GM19328 (cell line): ENCODE results near the gene RASAL2.
A peak's percentile ranks its signal among the peaks of the same experiment; 100 is the strongest.
"Not testable (repeated sequence)": the region's sequence is repeated elsewhere in the genome, so short reads cannot be mapped to it uniquely, and the experiment has no call there.

ENCODE experiments used
- ATAC-seq: cut with Tn5 transposase; IDR thresholded peaks from one replicate; pipeline ENCODE4 v1.9.1; 2021; ENCODE audit warnings: mild to moderate bottlenecking, moderate library complexity; ENCODE audit not compliant: unreplicated experiment

The RASAL2 gene

DNA sequence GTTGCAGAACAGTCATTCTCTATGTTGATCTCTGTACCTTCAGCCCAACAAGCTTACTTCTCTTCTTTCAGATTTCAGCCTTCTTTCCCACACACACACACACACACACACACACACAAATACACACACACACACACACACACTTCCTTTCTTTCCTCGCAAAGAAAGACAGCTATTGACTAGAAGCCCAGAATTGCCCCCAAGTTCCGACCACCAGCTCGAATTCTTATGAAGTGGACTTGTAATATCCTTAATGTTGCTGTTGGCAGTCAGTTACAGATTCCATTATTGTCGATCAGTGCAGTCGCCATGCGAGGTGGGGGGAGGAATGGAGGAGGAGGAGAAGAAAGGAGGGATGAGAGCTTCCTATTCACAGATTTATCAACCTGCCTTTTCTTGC, 277.3 kb downstream of the RASAL2 start:
- ATAC-seq: no peak

DNA sequence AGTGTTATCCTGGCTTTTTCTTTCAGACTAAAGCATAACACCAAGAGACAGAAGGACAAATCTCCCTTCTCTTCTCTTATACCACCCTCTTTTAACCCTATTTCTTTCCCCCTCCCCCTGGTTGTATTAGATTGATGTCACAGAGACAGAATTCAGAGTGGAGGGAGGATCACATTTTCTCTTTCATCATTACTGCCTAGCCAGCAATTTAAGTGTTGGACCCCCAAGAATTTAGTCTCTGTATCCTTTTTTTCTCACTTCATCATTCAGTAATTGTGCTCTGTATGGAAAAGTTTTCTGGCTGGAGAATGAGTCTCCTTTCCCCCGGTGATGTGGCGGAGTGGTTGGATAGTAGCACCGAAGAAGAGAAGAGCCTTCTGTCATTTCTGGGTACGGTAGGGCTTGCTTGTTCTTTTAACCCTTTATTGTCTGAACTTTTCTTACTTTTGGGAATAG, 278.1 kb downstream of the RASAL2 start:
- no peak for ATAC-seq

DNA sequence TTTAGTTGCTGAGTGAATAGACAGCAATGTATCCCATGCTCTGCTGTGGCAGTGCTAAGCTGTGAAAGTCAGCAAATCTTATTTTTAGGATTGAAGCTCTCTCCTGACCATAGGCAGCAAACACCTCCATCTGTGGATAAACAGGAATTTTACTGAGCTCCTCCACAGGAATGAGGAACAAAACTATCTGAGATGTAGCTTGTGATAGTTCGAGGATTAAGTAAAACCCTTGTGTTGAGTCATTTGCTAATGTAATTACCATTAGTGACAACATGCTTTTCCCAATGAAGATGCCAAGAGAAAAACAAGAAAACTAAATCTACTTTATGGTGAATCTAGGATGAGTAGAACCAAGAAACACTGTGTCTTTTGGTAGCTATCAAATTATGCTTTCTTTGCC, 280.1 kb downstream of the RASAL2 start:
- ATAC-seq: no peak

DNA sequence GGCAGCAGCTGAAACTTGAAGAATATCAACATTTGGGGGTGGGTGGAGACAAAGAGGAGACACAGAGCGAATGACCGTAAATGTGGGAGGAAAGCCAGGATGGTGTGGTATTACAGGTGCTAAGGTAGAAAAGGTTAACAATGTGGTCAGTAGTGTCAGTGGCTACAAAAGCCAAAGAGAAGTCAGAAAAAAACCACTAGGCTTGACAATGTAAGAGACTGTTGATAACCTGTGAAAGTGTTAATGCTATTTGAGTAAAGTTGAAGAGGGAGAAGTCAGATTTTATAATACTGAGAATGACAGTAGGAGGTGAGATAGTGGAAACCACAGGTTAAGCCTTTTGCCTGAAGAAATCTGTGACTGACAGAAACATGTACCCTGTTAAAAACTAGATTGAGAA, 282.1 kb downstream of the RASAL2 start:
- ATAC-seq: no peak

DNA sequence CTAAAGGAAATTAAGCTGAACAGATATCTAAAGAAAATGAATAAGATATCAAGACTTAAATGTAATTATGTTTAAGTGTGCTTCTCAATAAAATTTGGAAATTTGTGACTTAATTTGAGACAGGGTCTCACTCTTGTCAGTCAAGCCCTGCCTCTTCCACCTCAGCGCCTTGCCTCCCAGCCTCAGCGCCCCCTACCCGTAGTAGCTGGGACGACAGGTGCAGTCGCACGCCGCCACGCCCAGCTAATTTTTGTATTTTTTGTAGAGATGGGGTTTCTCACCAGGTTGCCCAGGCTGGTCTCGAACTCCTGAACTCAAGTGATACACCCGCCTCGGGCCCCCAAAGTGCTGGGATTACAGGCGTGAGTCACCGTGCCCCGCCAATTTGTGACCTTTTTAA, 285.9 kb downstream of the RASAL2 start:
- ATAC-seq: no peak

DNA sequence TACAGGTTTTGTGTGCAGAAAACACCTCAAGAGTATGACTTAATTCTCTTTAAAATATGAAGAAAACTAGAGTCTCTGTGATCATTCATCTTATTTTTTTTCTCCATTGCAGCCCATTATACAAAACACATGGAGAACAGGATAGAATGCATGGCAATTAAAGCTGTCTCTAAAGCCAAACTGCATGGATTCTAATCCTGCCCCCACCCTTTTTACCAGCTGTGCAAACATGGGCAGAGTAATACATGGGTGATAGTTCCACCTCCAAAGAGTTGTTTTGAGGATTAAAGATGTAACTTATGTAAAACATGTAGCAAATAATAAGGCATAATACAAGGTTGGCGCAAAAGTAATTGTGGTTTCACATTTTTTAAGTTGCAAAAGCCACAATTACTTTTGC, 288.5 kb downstream of the RASAL2 start:
- no peak for ATAC-seq

DNA sequence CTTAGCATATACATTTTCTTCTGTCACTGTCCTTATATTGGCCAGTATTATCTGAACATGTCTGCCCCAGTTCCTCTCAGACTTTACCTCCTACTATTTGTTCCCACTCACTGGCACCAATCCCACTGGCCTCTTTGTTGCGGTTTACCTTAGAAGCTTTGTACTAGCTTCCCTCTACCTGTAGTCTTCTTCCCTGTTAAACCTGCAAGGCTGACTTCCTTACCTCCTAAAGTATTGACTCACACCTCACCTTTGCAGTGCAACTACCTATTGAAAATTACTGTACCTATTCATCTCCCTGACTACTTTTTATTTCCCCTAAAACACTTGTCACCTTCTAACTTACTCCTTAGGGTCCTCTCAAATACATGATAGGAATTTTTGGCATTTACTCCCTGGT, 291.8 kb downstream of the RASAL2 start:
- no peak for ATAC-seq

DNA sequence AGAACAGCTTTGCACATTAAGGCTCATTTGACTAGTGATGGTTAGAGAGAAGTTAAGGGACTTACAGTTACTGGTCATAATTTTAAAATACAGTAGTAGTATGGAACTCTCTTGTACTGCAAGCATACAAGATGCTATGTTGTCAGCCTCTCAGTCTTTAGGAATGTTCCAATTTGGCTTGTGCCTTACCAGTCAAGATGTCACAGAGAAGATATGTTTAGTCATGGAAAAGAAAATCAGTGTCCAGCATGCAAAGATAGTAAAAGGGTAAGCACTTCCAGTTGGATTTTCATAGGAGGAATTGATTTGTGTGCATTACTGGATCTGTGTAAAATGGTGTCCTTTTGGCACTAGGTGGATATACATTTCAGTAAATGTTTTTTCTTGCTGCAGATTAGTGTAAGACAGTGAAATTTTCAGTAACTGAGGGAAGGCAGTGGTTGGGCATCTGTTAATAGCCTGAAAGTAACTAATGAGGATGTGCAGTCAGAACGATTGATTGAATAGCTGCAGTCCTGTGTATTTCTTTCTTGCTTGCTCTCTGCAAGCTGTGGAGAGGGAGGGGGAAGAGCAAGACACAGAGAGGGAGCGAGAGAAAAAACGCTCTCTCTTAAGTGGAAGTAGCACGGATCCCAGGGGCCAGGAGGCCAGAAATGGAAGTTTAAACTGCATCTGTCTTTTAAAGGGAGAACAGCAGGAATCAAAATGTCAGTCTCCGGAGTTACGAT, 294.7 kb downstream of the RASAL2 start:
- ATAC-seq: no peak

DNA sequence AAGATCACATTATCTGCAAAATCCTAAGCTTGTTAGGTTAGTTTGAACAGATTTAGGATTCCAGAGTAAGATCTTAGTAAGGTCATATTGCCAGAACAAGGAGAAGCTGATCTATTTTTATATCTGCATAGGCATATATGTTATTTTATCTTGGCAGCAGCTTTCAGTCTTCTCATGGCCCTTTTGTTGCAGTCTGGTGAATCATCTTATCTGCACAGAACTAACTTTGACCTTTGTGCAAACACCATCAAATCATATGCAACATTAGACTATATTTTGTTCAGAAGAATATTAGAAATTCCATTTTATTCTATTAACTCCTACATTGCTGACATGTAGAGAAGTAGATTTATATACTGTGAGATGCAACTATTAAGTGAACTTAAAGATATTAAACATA, 295.5 kb downstream of the RASAL2 start:
- ATAC-seq: no peak

DNA sequence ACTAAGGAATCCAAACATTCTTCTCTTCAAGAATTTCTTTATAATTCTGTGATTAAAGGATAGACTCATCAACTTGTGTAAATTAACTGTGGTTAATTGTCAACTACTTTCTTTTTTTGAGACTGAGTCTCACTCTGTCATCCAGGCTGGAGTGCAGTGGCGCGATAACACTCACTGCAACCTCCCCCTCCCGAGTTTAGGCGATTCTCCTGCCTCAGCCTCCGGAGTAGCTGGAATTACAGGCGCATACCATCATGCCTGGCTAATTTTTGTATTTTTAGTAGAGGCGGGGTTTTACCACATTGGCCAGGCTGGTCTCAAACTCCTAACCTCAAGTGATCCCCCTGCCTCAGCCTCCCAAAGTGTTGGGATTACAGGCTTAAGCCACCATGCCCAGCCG, 296.4 kb downstream of the RASAL2 start:
- not testable (repeated sequence) for ATAC-seq

DNA sequence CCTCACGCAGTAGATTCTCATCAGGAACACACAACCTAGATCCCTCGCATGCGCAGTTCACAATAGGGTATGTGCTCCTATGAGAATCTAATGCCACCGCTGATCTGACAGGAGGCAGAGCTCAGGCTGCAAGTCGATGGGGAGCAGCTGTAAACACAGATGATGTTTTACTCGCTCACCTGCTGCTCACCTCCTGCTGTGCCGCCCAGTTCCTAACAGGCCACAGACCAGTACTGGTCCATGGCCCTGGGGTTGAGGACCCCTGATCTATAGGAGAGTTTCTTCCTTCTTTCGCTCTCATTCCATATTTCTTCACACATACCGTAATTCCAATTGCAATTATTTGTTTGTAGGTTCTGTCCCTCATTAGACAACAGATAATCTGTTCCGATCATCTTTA, 299.5 kb downstream of the RASAL2 start:
- ATAC-seq: no peak

DNA sequence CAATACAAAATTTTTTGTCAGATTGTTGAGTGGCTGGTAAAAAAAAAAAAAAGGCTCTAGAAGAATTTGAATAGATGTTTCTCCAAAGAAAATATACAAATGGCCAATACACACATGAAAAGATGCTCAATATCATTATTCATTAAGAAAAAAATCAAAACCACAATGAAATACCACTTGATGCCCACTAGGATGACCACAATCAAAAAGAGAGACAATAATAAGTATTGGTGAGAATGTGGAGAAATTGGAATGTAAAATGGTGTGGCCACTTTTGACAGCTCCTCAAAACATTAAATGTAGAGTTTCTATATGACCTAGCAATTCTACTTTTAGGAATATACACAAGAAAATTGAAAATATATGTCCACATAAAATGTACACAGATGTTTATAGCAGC, 302.9 kb downstream of the RASAL2 start:
- ATAC-seq: no peak

DNA sequence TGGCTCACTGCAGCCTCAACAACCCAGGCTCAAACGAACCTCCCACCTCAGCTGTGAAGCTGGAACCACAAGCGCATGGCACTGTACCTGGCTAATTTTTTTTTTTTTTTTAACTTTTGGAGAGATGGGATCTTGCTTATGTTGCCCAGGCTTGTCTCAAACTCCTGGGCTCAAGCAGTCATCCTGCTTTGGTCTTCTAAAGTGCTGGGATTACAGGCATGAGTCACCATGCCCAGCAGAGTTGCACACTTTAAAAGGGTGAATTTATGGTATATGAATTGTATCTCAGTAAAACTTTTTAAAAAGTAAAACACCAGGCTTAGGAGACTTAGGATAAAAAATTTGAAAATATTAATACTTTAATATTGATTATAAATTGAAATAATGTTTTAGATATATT, 303.8 kb downstream of the RASAL2 start:
- ATAC-seq: no peak

DNA sequence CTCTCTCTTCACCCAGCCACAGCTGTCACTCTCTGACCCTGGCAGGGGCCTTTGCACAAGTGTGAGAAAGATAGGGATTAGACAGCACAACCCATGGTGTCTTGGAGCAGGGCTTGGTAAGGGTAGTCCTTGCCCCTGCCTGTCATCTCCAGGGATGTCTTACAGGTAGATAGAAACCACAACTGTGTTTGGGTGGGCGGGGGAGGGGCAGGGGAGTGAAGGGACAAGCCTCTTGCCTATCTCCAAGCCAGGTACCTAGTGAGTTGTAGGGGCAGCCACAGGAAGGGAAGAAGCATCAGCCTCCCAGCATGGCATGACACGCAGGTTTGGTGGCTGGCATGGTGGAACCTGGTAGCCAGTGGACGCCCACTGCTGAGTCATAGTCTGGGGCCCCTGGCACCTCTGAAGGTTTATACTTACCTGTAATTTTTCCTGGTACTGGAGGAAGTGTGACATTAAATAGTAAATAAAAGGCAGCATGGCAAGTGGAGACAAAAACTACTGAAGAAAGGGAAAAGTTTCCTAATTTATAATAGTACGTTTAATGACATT, 305.3 kb downstream of the RASAL2 start:
- no peak for ATAC-seq

DNA sequence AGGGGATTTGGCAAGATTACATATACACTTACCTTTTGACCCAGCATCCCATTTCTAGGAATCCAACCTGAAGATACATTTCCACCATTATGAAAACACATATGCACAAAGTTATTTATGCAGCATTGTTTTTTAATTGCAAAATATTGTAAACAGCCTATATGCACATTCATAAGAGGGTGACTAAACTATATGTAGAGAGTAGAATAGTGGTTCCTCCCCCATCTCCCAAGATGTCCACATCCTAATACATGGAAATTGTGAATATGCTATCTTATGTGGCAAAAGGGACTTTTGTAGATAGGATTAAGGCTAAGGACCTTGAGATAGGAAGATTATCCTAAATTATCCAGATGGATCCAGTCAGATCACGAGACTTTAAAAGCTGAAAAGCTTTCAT, 311.2 kb downstream of the RASAL2 start:
- no peak for ATAC-seq

DNA sequence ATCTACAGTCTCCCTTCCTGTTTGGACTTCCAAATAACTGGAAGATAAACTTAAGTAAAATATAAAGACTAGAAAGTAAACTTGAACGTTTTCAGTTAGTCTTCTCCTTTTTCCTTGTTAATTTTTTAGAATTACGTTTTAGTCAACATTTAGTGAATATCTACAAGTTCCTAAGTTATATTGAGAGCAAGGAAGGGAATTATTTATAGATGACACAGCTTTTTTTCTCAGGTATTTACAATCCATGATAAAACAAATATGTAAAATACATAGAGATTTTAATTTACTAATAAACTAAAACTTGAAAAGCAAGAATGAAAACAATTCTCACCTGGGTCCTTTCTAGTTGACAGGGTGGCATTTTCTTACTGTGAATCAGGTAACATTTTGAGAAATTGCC, 313.3 kb downstream of the RASAL2 start:
- no peak for ATAC-seq

DNA sequence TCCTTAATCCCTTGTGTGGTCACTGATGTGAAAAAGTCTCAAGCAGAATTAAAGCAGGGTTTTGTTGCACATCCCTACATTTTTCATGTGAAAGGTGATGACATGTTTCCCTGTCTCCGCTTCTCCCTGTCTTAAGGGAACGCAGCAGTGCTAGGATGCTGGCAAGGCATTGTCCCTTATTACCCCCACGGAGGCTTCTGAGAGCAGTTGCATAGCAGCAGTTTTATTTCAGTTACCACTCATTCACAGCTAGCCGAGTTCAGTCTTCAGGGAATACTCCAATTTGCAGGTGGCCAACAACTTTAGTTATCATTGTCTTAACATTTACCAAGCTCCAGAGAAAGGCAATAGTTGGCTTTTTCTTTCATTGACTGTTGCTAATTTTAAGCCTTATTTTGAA, 313.8 kb downstream of the RASAL2 start:
- no peak for ATAC-seq

DNA sequence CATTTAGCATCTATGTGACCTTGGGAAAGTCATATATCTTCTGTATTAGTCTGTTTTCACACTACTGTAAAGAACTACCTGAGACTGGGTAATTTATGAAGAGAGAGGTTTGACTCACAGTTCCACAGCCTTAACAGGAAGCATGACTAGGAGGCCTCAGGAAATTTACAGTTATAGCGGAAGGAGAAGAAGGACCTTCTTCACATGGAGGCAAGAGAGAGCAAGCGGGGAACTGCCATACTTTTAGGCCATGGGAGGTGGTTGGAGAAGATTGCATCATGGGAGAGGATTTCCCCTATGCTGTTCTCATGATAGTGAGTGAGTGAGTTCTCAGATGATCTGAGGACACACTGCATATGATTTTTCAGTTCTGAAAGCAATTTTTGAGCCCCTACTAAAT, 315.0 kb downstream of the RASAL2 start:
- ATAC-seq: no peak

DNA sequence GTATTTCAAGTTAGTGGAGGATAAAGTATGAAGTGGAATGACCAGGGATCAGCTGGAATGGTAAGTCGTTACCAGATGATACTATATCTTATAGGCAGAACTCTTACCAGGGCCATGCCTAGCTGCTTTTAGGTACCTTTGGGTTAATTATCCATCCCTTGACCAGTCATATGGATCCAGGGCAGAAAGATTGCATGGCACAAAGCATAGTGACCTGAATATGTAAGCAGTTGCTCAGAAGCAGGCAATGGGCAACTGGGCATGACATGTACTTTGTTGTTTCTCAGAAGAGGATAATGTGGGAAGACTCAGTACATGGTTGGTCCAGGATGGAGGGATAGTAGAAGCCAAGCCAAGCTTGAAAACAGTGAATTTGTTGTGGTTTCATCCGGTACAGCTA, 315.6 kb downstream of the RASAL2 start:
- ATAC-seq: no peak

DNA sequence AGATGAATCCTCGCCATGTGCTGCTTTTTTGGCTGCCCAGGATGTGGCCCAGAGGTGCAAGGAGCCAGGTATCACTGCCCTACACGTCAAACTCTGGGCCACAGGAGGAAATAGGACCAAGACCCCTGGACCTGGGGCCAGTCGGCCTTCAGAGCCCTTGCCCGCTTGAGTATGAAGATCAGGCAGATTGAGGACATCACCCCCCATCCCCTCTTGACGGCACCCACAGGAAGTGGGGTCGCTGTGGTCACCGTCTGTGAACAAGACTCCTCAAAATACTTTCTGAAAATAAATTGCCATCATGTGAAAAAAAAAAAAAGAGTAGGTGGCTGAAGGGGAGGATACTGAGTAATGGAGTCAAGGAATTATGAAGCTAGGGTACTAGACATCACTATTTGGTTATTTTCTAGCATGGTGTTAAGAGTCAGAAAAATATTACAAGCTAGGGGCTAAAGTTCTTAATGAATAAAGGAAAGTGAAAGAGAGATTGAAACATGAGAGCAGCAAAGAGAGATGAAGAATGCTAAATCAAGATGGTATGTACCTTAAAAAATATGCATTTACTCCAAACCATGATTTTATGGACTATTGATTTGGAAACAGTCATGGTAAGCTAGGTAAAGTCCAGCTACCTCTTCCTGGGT, 318.0 kb downstream of the RASAL2 start:
- ATAC-seq: peak; percentile 59

DNA sequence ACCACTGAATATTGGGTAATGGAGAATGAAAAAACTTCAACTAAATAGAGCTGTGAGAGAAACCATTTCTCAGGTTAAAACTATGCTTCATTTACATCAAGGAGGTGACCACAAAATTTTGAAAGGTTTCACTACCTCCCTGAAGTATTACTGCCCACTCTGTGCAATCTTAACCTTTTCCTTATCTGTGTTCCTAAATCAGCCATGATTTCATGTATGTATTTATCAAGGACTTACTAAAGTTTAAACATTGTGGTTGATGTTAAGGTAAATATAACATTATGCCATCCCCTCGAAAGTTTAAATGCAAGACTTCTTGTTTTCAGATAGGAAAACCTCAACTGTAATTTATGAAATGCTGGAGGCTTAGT, 318.5 kb downstream of the RASAL2 start:
- ATAC-seq: peak; percentile 86

DNA sequence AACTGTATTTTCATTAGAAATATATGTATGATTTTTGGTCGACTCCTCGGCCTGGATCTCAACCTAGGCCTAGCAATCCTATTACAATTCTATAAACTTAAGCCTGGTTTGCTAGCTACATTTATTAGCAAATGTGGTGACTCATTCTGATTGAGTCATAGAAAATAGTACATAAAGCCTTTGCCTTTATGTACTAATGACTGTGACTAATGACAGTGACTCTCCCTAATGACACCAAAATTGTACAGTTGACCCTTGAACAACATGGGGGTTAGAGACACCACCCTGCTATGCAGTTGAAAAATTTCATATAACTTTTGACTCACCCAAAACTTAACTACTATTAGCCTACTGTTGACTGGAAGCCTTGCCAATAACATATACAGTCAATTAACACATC, 324.0 kb downstream of the RASAL2 start:
- ATAC-seq: no peak
